HepG2 (cell line): ENCODE data around the gene DGKB. TPM values are rescaled to one million over a fixed set of nuclear protein-coding genes. Genes with fewer than 3 reads are reported as not detected.

ENCODE experiments used
- ATAC-seq: fragments of 200-7000 bp; cut with Tn5 transposase; 3 replicates; pipeline ENCODE4 v1.9.1; 2020; ENCODE audit warnings: mild to moderate bottlenecking, moderate library complexity
- BruUV-seq: library from RNA; stranded (reverse); fragments of 400-500 nt; replicated peaks from 2 replicates; lab custom pipeline; 2021; lab: Mats Ljungman, UMichigan
- CTCF ChIA-PET: fragments of 300-600 bp; formaldehyde crosslinking; extraction: SDS; loops from one replicate; lab custom pipeline; 2021; ENCODE audit warnings: low total read pairs, inconsistent platforms, low intra/inter-chr PET ratio; lab: Yijun Ruan, JAX
- POLR2A ChIA-PET: fragments of 350-600 bp; sonication (Branson Sonifier 250); formaldehyde crosslinking; loops from one replicate; lab custom pipeline; 2020; ENCODE audit warnings: antibody characterized with exemption, inconsistent platforms; lab: Yijun Ruan, JAX
- DNase-seq: peaks from one replicate; pipeline ENCODE4 v3.0.0-alpha.2; 2015; ENCODE audit warnings: low spot score
- FAIRE-seq: peaks from 3 replicates; lab custom pipeline; 2011; peaks lifted over from hg19 to GRCh38; lab: Jason Lieb, UNC
- H2AFZ ChIP-seq: one replicate; pipeline ENCODE4 v1.6.1; 2011; ENCODE audit warnings: low read length, inconsistent platforms
- H3K27ac ChIP-seq: fragments of 300-600 bp; 3 replicates; pipeline ENCODE4 v1.8.0; 2011; ENCODE audit warnings: mixed run types, mild to moderate bottlenecking, mixed read lengths, low read length, inconsistent platforms; ENCODE audit not compliant: insufficient read depth; ENCODE audit errors: extremely low read length
- H3K27me3 ChIP-seq, 2 experiments: fragments of 200-600 bp in 1 of 2; 2 replicates in 1 of 2; 3 replicates in 1 of 2; pipeline versions ENCODE4 v1.6.0 to v1.8.0; 2011; ENCODE audit warnings: low read length in 2 of 2, mild to moderate bottlenecking in 2 of 2, moderate library complexity in 2 of 2, inconsistent platforms in 1 of 2; ENCODE audit not compliant: insufficient read depth in 2 of 2, control insufficient read depth in 1 of 2
- H3K36me3 ChIP-seq, 2 experiments: fragments of 200-600 bp in 1 of 2; replicated peaks in 1 of 2; 2 replicates in 1 of 2; 3 replicates in 1 of 2; pipeline versions ENCODE4 v1.5.1 to v1.8.0; 2011; ENCODE audit warnings: low read length in 2 of 2, inconsistent platforms in 1 of 2; ENCODE audit not compliant: insufficient read depth in 2 of 2, control insufficient read depth in 1 of 2
- H3K4me1 ChIP-seq: 2 replicates; pipeline ENCODE4 v1.5.1; 2012; ENCODE audit warnings: low read length, inconsistent platforms; ENCODE audit not compliant: insufficient read depth
- H3K4me2 ChIP-seq: 2 replicates; pipeline ENCODE4 v1.6.0; 2011; ENCODE audit warnings: low read depth, low read length, inconsistent platforms
- H3K4me3 ChIP-seq, 3 experiments: fragments of 200-600 bp in 1 of 3; sonication (generic), shearing (Covaris generic) in 1 of 3; replicated peaks in 1 of 3; 2 replicates each; pipeline ENCODE4 v1.5.1; 2011 to 2016; ENCODE audit warnings: low read length in 3 of 3, inconsistent platforms in 2 of 3, low read depth in 2 of 3, mild to moderate bottlenecking in 2 of 3, control low read depth in 1 of 3, mixed read lengths in 1 of 3; ENCODE audit not compliant: insufficient read depth in 1 of 3
- H3K79me2 ChIP-seq: one replicate; pipeline ENCODE4 v1.6.1; 2011; ENCODE audit warnings: low read length, inconsistent platforms; ENCODE audit not compliant: insufficient read depth
- H3K9ac ChIP-seq: 2 replicates; pipeline ENCODE4 v1.6.0; 2011; ENCODE audit warnings: mild to moderate bottlenecking, low read depth, low read length, inconsistent platforms; ENCODE audit not compliant: insufficient read depth
- H3K9me3 ChIP-seq: 2 replicates; pipeline ENCODE4 v1.5.1; 2012; ENCODE audit warnings: mild to moderate bottlenecking, low read length
- H4K20me1 ChIP-seq: 2 replicates; pipeline ENCODE4 v1.6.0; 2011; ENCODE audit warnings: inconsistent platforms, mild to moderate bottlenecking, low read length, moderate library complexity; ENCODE audit not compliant: insufficient read depth
- EP300 ChIP-seq, 3 experiments: sonication (generic) in 1 of 3; formaldehyde crosslinking in 1 of 3; IDR thresholded peaks; 2 replicates each; pipeline versions ENCODE4 v1.5.1 to v1.6.1; 2011 to 2020; ENCODE audit warnings: low read depth in 2 of 3, low read length in 2 of 3, borderline replicate concordance in 1 of 3, improper control_type of control experiment in 1 of 3, mild to moderate bottlenecking in 1 of 3, missing genetic modification reagents in 1 of 3, moderate library complexity in 1 of 3
- HNRNPUL1 ChIP-seq: fragments of 200-400 bp; formaldehyde crosslinking; IDR thresholded peaks from 2 replicates; pipeline ENCODE4 v1.6.1; 2017; ENCODE audit warnings: low read depth, mild to moderate bottlenecking, low read length, moderate library complexity
- SMAD1 ChIP-seq: sonication (generic); formaldehyde crosslinking; IDR thresholded peaks from 2 replicates; pipeline ENCODE4 v1.4.0; 2020; ENCODE audit warnings: missing genetic modification reagents, low read depth, mild to moderate bottlenecking, borderline replicate concordance
- THAP11 ChIP-seq: IDR thresholded peaks from 2 replicates; pipeline ENCODE4 v1.6.1; 2016; ENCODE audit warnings: missing biosample characterization, missing genetic modification reagents
- ZIK1 ChIP-seq: sonication (generic); formaldehyde crosslinking; IDR thresholded peaks from 2 replicates; pipeline ENCODE4 v1.5.0; 2020; ENCODE audit warnings: mild to moderate bottlenecking, low read depth, missing genetic modification reagents, borderline replicate concordance
- ZNF326 ChIP-seq: sonication (generic); formaldehyde crosslinking; IDR thresholded peaks from 2 replicates; pipeline ENCODE4 v1.4.0; 2020; ENCODE audit warnings: missing genetic modification reagents, borderline replicate concordance
- ZNF451 ChIP-seq: sonication (generic); formaldehyde crosslinking; IDR thresholded peaks from 2 replicates; pipeline ENCODE4 v1.5.0; 2020; ENCODE audit warnings: mild to moderate bottlenecking, missing genetic modification reagents
- WGBS: methylation state at CpG from one replicate; pipeline ENCODE4 v1.1.6; 2017; ENCODE audit warnings: low lambda C conversion rate; 5-methylcytosine and 5-hydroxymethylcytosine counted together
- in situ Hi-C: cut with HindIII; loops from 2 replicates; pipeline ENCODE4 v1.10.0; 2017; ENCODE audit warnings: low pct_unique_long_range_greater_than_20kb; ENCODE audit not compliant: extremely low pct_ligation_motif_present
- intact Hi-C: fragments of 100-400 bp; cut with micrococcal nuclease; formaldehyde crosslinking; loops from one replicate; pipeline ENCODE4 v1.10.0; 2022; ENCODE audit not compliant: unreplicated experiment
- polyA plus RNA-seq, 8 experiments: library from polyadenylated mRNA; depleted of rRNA in 3 of 8; stranded (reverse) in 7 of 8; unstranded in 1 of 8; fragments of >200 nt; fragmentation: Illumina TruSeq in 4 of 8; extraction: Trizol in 4 of 8; gene quantifications; 2 replicates each; pipeline versions ENCODE4 v1.2.1 to v1.2.3, GENCODE V29; 2011 to 2016; ENCODE audit warnings: low read depth in 4 of 8, missing spikeins in 1 of 8, mixed read lengths in 1 of 8; ENCODE audit not compliant: insufficient read depth in 1 of 8
- total RNA-seq, 5 experiments: library from RNA; depleted of rRNA; stranded (reverse); fragments of >200 nt; fragmentation: Illumina TruSeq; extraction: Trizol; gene quantifications; 2 replicates each; pipeline ENCODE4 v1.2.3, GENCODE V29; 2016; ENCODE audit warnings: low read depth in 1 of 5
- TF ChIP-seq, protein P1 (sequence below): IDR thresholded peaks from 2 replicates; pipeline ENCODE4 v1.6.1; 2016; ENCODE audit warnings: mild to moderate bottlenecking
- TF ChIP-seq, protein P2 (sequence below): sonication (generic); formaldehyde crosslinking; IDR thresholded peaks from 2 replicates; pipeline ENCODE4 v1.9.0; 2021; ENCODE audit warnings: missing genetic modification reagents, mild to moderate bottlenecking, borderline replicate concordance

The DGKB gene
- total and polyA plus RNA-seq, 2 of the 13 experiments (the other 11 are each of a cell fraction or from before 2014, with no cell fraction given) = not detected

DNA sequence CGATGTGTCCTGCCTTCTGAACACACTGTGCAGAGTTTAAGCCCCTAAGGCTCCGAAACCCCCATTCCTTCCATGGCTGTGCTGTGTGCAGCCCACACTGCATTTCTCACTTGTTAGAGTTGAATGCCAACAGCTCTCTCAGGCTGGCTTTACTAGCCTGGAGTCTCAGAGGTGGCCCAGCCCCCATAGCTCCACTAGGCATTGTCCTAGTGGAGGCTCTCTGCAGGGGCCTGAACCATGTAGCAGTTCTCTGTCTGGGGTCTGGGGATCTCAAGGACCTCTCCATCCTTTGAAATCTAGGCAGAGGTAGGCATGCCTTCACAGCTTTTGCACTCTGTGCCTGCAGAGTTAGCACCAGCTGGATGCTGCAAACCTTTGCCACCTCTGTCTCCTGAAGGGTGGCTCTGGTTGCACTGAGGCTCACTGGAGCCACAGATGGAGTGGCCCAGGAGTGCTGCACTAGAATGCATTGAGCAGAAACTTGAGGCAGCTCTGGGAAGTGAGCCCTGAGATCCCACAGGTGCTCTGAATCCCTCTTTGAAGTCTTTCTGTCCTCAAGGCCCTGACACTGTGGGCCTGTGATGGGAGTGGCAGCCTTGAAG, 301.7 kb downstream of the DGKB start:
- FAIRE-seq (no peak), ATAC-seq (no peak), DNase-seq (no peak)
- H4K20me1 ChIP-seq = no peaks in the 10 kb centered on the region
- H3K4me3 ChIP-seq = no peak overlapping the region
- no peaks in the 10 kb centered on the region for H3K36me3 ChIP-seq
- in situ Hi-C loops (no loop called here), intact Hi-C loops (no loop called here)
- no TSS peak for BruUV-seq
- no peak overlapping the region for H2AFZ ChIP-seq
- no peaks in the 10 kb centered on the region for H3K4me1 ChIP-seq
- CTCF ChIA-PET = no interaction called here
- H3K27ac ChIP-seq = no peak overlapping the region
- 9% methylated on average over 2 of the region's 2 CpGs for WGBS
- peaks cover 75% of the 10 kb centered on the region for H3K9me3 ChIP-seq
- no peaks in the 10 kb centered on the region for H3K27me3 ChIP-seq
- no peak for TF ChIP-seq SMAD1 (CRISPR knock-in tag)
- no peak for TF ChIP-seq ZNF451 (CRISPR knock-in tag)
- no peak for TF ChIP-seq EP300 (IDR thresholded peaks at IDR 0.05; ENCODE audit: low read depth in 2 of 2, low read length in 2 of 2)
- no peak for TF ChIP-seq EP300 (CRISPR knock-in tag; IDR thresholded peaks at IDR 0.05; ENCODE audit: borderline replicate concordance)
- TF ChIP-seq, protein P1, sequence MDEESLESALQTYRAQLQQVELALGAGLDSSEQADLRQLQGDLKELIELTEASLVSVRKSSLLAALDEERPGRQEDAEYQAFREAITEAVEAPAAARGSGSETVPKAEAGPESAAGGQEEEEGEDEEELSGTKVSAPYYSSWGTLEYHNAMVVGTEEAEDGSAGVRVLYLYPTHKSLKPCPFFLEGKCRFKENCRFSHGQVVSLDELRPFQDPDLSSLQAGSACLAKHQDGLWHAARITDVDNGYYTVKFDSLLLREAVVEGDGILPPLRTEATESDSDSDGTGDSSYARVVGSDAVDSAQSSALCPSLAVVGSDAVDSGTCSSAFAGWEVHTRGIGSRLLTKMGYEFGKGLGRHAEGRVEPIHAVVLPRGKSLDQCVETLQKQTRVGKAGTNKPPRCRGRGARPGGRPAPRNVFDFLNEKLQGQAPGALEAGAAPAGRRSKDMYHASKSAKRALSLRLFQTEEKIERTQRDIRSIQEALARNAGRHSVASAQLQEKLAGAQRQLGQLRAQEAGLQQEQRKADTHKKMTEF (CRISPR knock-in tag) = no peak
- no peak overlapping the region for H3K9ac ChIP-seq
- POLR2A ChIA-PET = no interaction called here
- H3K4me2 ChIP-seq = no peak overlapping the region
- H3K79me2 ChIP-seq = no peaks in the 10 kb centered on the region

DNA sequence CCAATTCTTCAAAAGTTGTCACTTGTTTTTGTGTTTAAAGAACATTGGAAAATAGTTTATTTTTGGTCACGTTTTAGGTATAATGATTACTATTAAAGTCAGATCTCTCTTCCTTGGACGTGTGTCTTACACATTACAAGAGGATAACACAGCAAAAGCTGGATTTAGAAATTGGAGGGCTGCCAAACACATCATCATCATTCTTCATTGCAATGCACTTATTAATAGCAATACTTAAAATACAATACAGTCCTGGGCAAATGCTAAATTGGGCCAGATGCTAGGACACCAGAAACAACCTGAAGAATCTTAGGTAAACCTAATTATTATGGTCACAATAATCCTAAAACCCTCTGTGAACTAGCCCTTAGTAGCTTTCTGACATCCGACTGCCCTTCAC, 303.6 kb downstream of the DGKB start:
- TF ChIP-seq ZNF326 (CRISPR knock-in tag) = no peak
- TF ChIP-seq, protein P2, sequence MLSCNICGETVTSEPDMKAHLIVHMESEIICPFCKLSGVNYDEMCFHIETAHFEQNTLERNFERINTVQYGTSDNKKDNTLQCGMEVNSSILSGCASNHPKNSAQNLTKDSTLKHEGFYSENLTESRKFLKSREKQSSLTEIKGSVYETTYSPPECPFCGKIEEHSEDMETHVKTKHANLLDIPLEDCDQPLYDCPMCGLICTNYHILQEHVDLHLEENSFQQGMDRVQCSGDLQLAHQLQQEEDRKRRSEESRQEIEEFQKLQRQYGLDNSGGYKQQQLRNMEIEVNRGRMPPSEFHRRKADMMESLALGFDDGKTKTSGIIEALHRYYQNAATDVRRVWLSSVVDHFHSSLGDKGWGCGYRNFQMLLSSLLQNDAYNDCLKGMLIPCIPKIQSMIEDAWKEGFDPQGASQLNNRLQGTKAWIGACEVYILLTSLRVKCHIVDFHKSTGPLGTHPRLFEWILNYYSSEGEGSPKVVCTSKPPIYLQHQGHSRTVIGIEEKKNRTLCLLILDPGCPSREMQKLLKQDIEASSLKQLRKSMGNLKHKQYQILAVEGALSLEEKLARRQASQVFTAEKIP (CRISPR knock-in tag) = no peak
- TF ChIP-seq ZIK1 (CRISPR knock-in tag) = no peak
- no peak for TF ChIP-seq THAP11
- no peak for TF ChIP-seq HNRNPUL1
- TF ChIP-seq, all 625 proteins: peak for 0
- H3K79me2 ChIP-seq = no peaks in the 10 kb centered on the region
- no peaks in the 10 kb centered on the region for H3K36me3 ChIP-seq
- peaks cover 74% of the 10 kb centered on the region for H3K9me3 ChIP-seq
- no peak overlapping the region for H3K4me3 ChIP-seq
- WGBS = 23% methylated on average over 3 of the region's 3 CpGs
- CTCF ChIA-PET = no interaction called here
- no peak overlapping the region for H3K4me2 ChIP-seq
- no peaks in the 10 kb centered on the region for H3K4me1 ChIP-seq
- no peak overlapping the region for H3K9ac ChIP-seq
- POLR2A ChIA-PET = no interaction called here
- BruUV-seq = no TSS peak
- ATAC-seq (no peak), DNase-seq (no peak), FAIRE-seq (no peak)
- intact Hi-C loops (no loop called here), in situ Hi-C loops (no loop called here)
- H3K27ac ChIP-seq = no peak overlapping the region
- H3K27me3 ChIP-seq = no peaks in the 10 kb centered on the region
- H4K20me1 ChIP-seq = no peaks in the 10 kb centered on the region
- no peak overlapping the region for H2AFZ ChIP-seq
